Ishikawa (cell line): ENCODE measurements around the gene EPPIN.

Experiments used
- CEBPB ChIP-seq: IDR thresholded peaks from 2 replicates; pipeline ENCODE4 v1.6.1; 2012
- CREB1 ChIP-seq: IDR thresholded peaks from 2 replicates; pipeline ENCODE4 v1.6.1; 2012; ENCODE audit warnings: low read depth
- EGR1 ChIP-seq: IDR thresholded peaks from 2 replicates; pipeline ENCODE4 v1.6.1; 2012
- EP300 ChIP-seq: IDR thresholded peaks from 2 replicates; pipeline ENCODE4 v1.6.1; 2012; ENCODE audit warnings: borderline replicate concordance
- FOXM1 ChIP-seq: IDR thresholded peaks from 2 replicates; pipeline ENCODE4 v1.6.1; 2012; ENCODE audit warnings: low read depth, borderline replicate concordance
- NFIC ChIP-seq: IDR thresholded peaks from 2 replicates; pipeline ENCODE4 v1.6.1; 2012
- RAD21 ChIP-seq: IDR thresholded peaks from 2 replicates; pipeline ENCODE4 v1.6.1; 2012; ENCODE audit warnings: low read depth
- TAF1 ChIP-seq: IDR thresholded peaks from 2 replicates; pipeline ENCODE4 v1.6.1; 2012; ENCODE audit warnings: low read depth, mild to moderate bottlenecking
- TCF12 ChIP-seq: IDR thresholded peaks from 2 replicates; pipeline ENCODE4 v1.6.1; 2012; ENCODE audit warnings: low read depth
- TEAD4 ChIP-seq: IDR thresholded peaks from 2 replicates; pipeline ENCODE4 v1.6.1; 2012
- YY1 ChIP-seq: IDR thresholded peaks from 2 replicates; pipeline ENCODE4 v1.6.1; 2012; ENCODE audit warnings: low read depth
- ZBTB7A ChIP-seq: IDR thresholded peaks from 2 replicates; pipeline ENCODE4 v1.6.1; 2012; ENCODE audit warnings: low read depth
- TF ChIP-seq, protein P1 (sequence below): IDR thresholded peaks from 2 replicates; pipeline ENCODE4 v1.6.1; 2012
- TF ChIP-seq, protein P2 (sequence below): IDR thresholded peaks from 2 replicates; pipeline ENCODE4 v1.6.1; 2012; ENCODE audit warnings: low read depth, mild to moderate bottlenecking
- TF ChIP-seq, protein P3 (sequence below): IDR thresholded peaks from 2 replicates; pipeline ENCODE4 v1.6.1; 2012

Gene EPPIN

GRCh38 chr20:45500022-45500421, 47.2 kb downstream of the EPPIN start:
- TF ChIP-seq EP300 (no peak), TCF12 (no peak), RAD21 (no peak), CEBPB (no peak)
- TF ChIP-seq, protein P1, sequence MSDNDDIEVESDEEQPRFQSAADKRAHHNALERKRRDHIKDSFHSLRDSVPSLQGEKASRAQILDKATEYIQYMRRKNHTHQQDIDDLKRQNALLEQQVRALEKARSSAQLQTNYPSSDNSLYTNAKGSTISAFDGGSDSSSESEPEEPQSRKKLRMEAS: no peak

GRCh38 chr20:45497971-45498494, 49.2 kb downstream of the EPPIN start:
- TF ChIP-seq, protein P2, sequence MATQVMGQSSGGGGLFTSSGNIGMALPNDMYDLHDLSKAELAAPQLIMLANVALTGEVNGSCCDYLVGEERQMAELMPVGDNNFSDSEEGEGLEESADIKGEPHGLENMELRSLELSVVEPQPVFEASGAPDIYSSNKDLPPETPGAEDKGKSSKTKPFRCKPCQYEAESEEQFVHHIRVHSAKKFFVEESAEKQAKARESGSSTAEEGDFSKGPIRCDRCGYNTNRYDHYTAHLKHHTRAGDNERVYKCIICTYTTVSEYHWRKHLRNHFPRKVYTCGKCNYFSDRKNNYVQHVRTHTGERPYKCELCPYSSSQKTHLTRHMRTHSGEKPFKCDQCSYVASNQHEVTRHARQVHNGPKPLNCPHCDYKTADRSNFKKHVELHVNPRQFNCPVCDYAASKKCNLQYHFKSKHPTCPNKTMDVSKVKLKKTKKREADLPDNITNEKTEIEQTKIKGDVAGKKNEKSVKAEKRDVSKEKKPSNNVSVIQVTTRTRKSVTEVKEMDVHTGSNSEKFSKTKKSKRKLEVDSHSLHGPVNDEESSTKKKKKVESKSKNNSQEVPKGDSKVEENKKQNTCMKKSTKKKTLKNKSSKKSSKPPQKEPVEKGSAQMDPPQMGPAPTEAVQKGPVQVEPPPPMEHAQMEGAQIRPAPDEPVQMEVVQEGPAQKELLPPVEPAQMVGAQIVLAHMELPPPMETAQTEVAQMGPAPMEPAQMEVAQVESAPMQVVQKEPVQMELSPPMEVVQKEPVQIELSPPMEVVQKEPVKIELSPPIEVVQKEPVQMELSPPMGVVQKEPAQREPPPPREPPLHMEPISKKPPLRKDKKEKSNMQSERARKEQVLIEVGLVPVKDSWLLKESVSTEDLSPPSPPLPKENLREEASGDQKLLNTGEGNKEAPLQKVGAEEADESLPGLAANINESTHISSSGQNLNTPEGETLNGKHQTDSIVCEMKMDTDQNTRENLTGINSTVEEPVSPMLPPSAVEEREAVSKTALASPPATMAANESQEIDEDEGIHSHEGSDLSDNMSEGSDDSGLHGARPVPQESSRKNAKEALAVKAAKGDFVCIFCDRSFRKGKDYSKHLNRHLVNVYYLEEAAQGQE: no peak
- TF ChIP-seq EP300 (no peak), TAF1 (no peak), CREB1 (no peak), EGR1 (no peak), CEBPB (no peak)

DNA sequence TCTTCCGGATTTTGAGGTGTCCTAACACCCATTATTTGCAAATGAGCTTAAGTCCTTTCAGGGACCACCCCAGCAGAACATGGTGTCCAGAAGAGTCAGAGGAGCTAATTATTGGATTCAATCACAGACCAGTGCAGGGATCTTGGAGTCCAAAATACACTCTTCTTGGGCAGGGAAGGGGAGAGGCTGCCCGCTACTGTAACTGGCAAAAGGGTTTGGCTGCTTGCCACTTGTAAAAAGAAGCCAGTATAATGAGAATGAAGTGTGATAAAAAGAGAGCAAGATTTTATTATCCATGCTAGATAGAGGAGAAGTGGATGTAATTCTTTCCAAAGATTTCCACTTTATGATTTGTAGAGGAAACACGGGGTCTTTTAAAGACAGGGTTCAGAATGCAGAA, 51.0 kb downstream of the EPPIN start:
- TF ChIP-seq, protein P2: no peak
- TF ChIP-seq YY1: no peak
- no peak for TF ChIP-seq RAD21
- no peak for TF ChIP-seq TAF1
- TF ChIP-seq, protein P1: no peak
- no peak for TF ChIP-seq FOXM1
- no peak for TF ChIP-seq CEBPB
- no peak for TF ChIP-seq EGR1

GRCh38 chr20:45495501-45495941, 51.7 kb downstream of the EPPIN start:
- TF ChIP-seq TAF1 (no peak), EGR1 (no peak), TEAD4 (no peak), EP300 (no peak), NFIC (no peak), TCF12 (no peak), ZBTB7A (no peak), YY1 (no peak), CREB1 (no peak), CEBPB (no peak), RAD21 (no peak), FOXM1 (no peak)
- TF ChIP-seq, protein P3, sequence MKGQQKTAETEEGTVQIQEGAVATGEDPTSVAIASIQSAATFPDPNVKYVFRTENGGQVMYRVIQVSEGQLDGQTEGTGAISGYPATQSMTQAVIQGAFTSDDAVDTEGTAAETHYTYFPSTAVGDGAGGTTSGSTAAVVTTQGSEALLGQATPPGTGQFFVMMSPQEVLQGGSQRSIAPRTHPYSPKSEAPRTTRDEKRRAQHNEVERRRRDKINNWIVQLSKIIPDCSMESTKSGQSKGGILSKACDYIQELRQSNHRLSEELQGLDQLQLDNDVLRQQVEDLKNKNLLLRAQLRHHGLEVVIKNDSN: no peak
- TF ChIP-seq, protein P1: no peak
- TF ChIP-seq, protein P2: no peak
